Measurements from ENCODE around the gene POLR2I.

GRCh38 chr19:36141039-36141927 is 26.6 kb upstream of the POLR2I start:
- TF ChIP-seq POLR2A (IDR thresholded peaks at IDR 0.05; ENCODE audit: low read length): no peak
- no peak for TF ChIP-seq GATA1 (IDR thresholded peaks at IDR 0.05; ENCODE audit: low read depth, low read length)
